ENCODE results near the gene RCAN1. TPM values are rescaled to one million over a fixed set of nuclear protein-coding genes. Genes with fewer than 3 reads are reported as not detected.

RCAN1 gene
- total and polyA plus RNA-seq, 2 of the 8 experiments (the other 6 are each of a cell fraction or from before 2014, with no cell fraction given): 1.7 to 6.4 TPM

- Histone ChIP-seq H2AK5ac (ENCODE audit: low read depth, low read length) (no peak overlapping the region), H3K9ac (replicated peaks in 1 of 4; ENCODE audit: extremely low read depth in 1 of 4, low read depth in 3 of 4, low read length in 3 of 4) (no peak overlapping the region), H2BK5ac (ENCODE audit: low read depth, low read length) (no peak overlapping the region), H3K79me2 (ENCODE audit: control insufficient read depth in 1 of 2, insufficient read depth in 2 of 2, low read length in 2 of 2) (no peaks in the 10 kb centered on the region), H2BK12ac (ENCODE audit: low read depth, low read length) (no peak overlapping the region), H3K4me2 (ENCODE audit: insufficient read depth in 1 of 2, low read depth in 2 of 2, low read length in 2 of 2) (no peak overlapping the region), H3K4me1 (replicated peaks in 1 of 4; ENCODE audit: control insufficient read depth in 3 of 4, insufficient read depth in 4 of 4, low read length in 3 of 4) (no peaks in the 10 kb centered on the region), H3K4ac (replicated peaks; ENCODE audit: insufficient read length, low read depth, low read length) (no peak overlapping the region), H3K79me1 (ENCODE audit: low read depth, low read length) (no peaks in the 10 kb centered on the region), H2BK120ac (replicated peaks; ENCODE audit: low read depth, low read length) (no peak overlapping the region), H3K27me3 (replicated peaks in 1 of 4; ENCODE audit: control insufficient read depth in 3 of 4, extremely low read depth in 1 of 4, insufficient read depth in 3 of 4, low read length in 3 of 4) (no peaks in the 10 kb centered on the region), H3K14ac (ENCODE audit: insufficient read length) (no peak overlapping the region), H2AFZ (ENCODE audit: low read length) (no peak overlapping the region), H3K27ac (ENCODE audit: low read depth, low read length) (no peak overlapping the region), H2BK20ac (ENCODE audit: low read length) (no peak overlapping the region), H3K36me3 (ENCODE audit: control insufficient read depth in 2 of 4, insufficient read depth in 4 of 4, low read length in 3 of 4) (no peaks in the 10 kb centered on the region), H3K23ac (ENCODE audit: insufficient read length) (no peak overlapping the region), H3K23me2 (ENCODE audit: low read depth, low read length) (no peaks in the 10 kb centered on the region), H4K91ac (replicated peaks; ENCODE audit: insufficient read length, low read length) (no peak overlapping the region), H4K5ac (ENCODE audit: insufficient read length, low read depth, low read length) (no peak overlapping the region), H3K18ac (ENCODE audit: extremely low read depth, low read length) (no peak overlapping the region), H3K9me3 (ENCODE audit: insufficient read depth in 2 of 2, low read depth in 1 of 2, low read length in 1 of 2) (no peaks in the 10 kb centered on the region), H3K56ac (replicated peaks; ENCODE audit: insufficient read length, low read depth, low read length) (no peak overlapping the region), H2BK15ac (ENCODE audit: low read length) (no peak overlapping the region), H4K20me1 (replicated peaks in 1 of 2; ENCODE audit: control insufficient read depth in 1 of 2, insufficient read depth in 2 of 2, low read length in 2 of 2) (no peaks in the 10 kb centered on the region), H3K4me3 (ENCODE audit: extremely low read depth in 1 of 4, insufficient read depth in 2 of 4, low read depth in 3 of 4, low read length in 4 of 4) (no peak overlapping the region), H4K8ac (ENCODE audit: extremely low read depth, insufficient read depth, low read length) (no peak overlapping the region)
- ChIA-PET CTCF (ENCODE audit: partially characterized antibody) (interaction anchor here (1.0 to 5.4 kb wide), 4 partner anchors 10 to 82 kb away, joined by 3 to 36 read pairs (median 12); no protein-coding TSS in a partner anchor), POLR2A (ENCODE audit: partially characterized antibody) (interaction anchor here (0.9 kb wide), 1 partner anchor 78 kb away, joined by 3 read pairs; no protein-coding TSS in a partner anchor)
- whole genome bisulfite sequencing, 2 experiments (ENCODE audit: extremely low coverage in 1 of 2, insufficient coverage in 1 of 2, insufficient read length in 1 of 2, insufficient replicate concordance in 2 of 2, low coverage in 1 of 2, low lambda C conversion rate in 2 of 2, missing lambda C conversion rate in 1 of 2): 89% methylated on average over 17 of the region's 17 CpGs; no CpG with 5 or more reads in 1 of the 2 experiments
- no peak for DNase-seq (ENCODE audit: low read depth in 1 of 2, low spot score in 2 of 2)
- no peak for FAIRE-seq
- TF ChIP-seq PHF8 (conservative IDR thresholded peaks at IDR 0.05; ENCODE audit: low read depth, low read length): no peak
- no peak for TF ChIP-seq FOSL1 (IDR thresholded peaks at IDR 0.05; ENCODE audit: insufficient read depth, low read depth, low read length)
- no peak for TF ChIP-seq BCL11A (IDR thresholded peaks at IDR 0.05; ENCODE audit: low read depth in 2 of 2, low read length in 2 of 2)
- TF ChIP-seq ATF3 (IDR thresholded peaks at IDR 0.05; ENCODE audit: insufficient read depth, low read depth, low read length): no peak
- no peak for TF ChIP-seq TAF7 (optimal IDR thresholded peaks at IDR 0.05; ENCODE audit: borderline replicate concordance, low read depth, low read length)
- TF ChIP-seq CBX5 (IDR thresholded peaks at IDR 0.05; ENCODE audit: low read depth, low read length): no peak
- TF ChIP-seq SUZ12 (IDR thresholded peaks at IDR 0.05; ENCODE audit: low read length): no peak
- no peak for TF ChIP-seq SAP30 (IDR thresholded peaks at IDR 0.05; ENCODE audit: insufficient read depth, insufficient replicate concordance, low read length)
- TF ChIP-seq CHD2 (IDR thresholded peaks at IDR 0.05; ENCODE audit: low read length): no peak
- no peak for TF ChIP-seq GTF2F1 (IDR thresholded peaks at IDR 0.05; ENCODE audit: borderline replicate concordance, low read depth, low read length)
Measured at GRCh38 chr21:34592120-34592955, 22.6 kb downstream of the RCAN1 start.
